IPS DF 6.9 (cell line): Measurements from ENCODE around the gene BANF2.

Source experiments
- DNase-seq: peaks from one replicate; pipeline ENCODE4 v3.0.0-alpha.2; 2013; ENCODE audit warnings: low read depth, low spot score
- H3K27ac ChIP-seq: one replicate; pipeline ENCODE4 v1.5.1; 2013; ENCODE audit warnings: low read length, control low read depth
- H3K27me3 ChIP-seq: 2 replicates; pipeline ENCODE4 v1.6.1; 2013; ENCODE audit warnings: mild to moderate bottlenecking, low read length; ENCODE audit not compliant: control insufficient read depth, insufficient read depth
- H3K36me3 ChIP-seq: 2 replicates; pipeline ENCODE4 v1.6.1; 2013; ENCODE audit warnings: low read length; ENCODE audit not compliant: control insufficient read depth, insufficient read depth
- H3K4me1 ChIP-seq: 2 replicates; pipeline ENCODE4 v1.6.1; 2013; ENCODE audit warnings: low read length; ENCODE audit not compliant: control insufficient read depth, insufficient read depth
- H3K4me3 ChIP-seq: 2 replicates; pipeline ENCODE4 v1.5.1; 2013; ENCODE audit warnings: mild to moderate bottlenecking, low read length
- H3K9me3 ChIP-seq: 2 replicates; pipeline ENCODE4 v1.6.1; 2013; ENCODE audit warnings: low read length, inconsistent platforms; ENCODE audit not compliant: control insufficient read depth, insufficient read depth
- whole genome bisulfite sequencing: extraction: QIAGEN DNeasy Blood & Tissue Kit; methylation state at CpG from one replicate; pipeline ENCODE4 v1.1.7; 2013; ENCODE audit warnings: mixed read lengths, missing lambda C conversion rate; ENCODE audit not compliant: insufficient read length, insufficient coverage; 5-methylcytosine and 5-hydroxymethylcytosine counted together

Gene BANF2

GRCh38 chr20:17722493-17723300, 22.9 kb downstream of the BANF2 start:
- Histone ChIP-seq H3K27me3 (no peaks in the 10 kb centered on the region), H3K9me3 (no peaks in the 10 kb centered on the region), H3K4me3 (no peak overlapping the region), H3K4me1 (no peaks in the 10 kb centered on the region), H3K27ac (no peak overlapping the region), H3K36me3 (no peaks in the 10 kb centered on the region)
- no CpG with 5 or more reads among the region's 14 CpGs for WGBS
- no peak for DNase-seq

GRCh38 chr20:17723301-17723691, 23.5 kb downstream of the BANF2 start:
- no CpG with 5 or more reads among the region's 5 CpGs for WGBS
- Histone ChIP-seq H3K27ac (no peak overlapping the region), H3K9me3 (no peaks in the 10 kb centered on the region), H3K27me3 (no peaks in the 10 kb centered on the region), H3K4me1 (no peaks in the 10 kb centered on the region), H3K4me3 (no peak overlapping the region), H3K36me3 (no peaks in the 10 kb centered on the region)
- DNase-seq = no peak

GRCh38 chr20:17725094-17725835, 25.5 kb downstream of the BANF2 start:
- Histone ChIP-seq H3K4me3 (no peak overlapping the region), H3K9me3 (no peaks in the 10 kb centered on the region), H3K4me1 (no peaks in the 10 kb centered on the region), H3K27me3 (no peaks in the 10 kb centered on the region), H3K27ac (no peak overlapping the region), H3K36me3 (no peaks in the 10 kb centered on the region)
- no peak for DNase-seq
- WGBS = no CpG with 5 or more reads among the region's 13 CpGs

GRCh38 chr20:17726902-17727301, 27.1 kb downstream of the BANF2 start:
- no CpG with 5 or more reads among the region's 4 CpGs for WGBS
- no peak overlapping the region for H3K4me3 ChIP-seq
- no peak for DNase-seq
- no peak overlapping the region for H3K27ac ChIP-seq
- no peaks in the 10 kb centered on the region for H3K27me3 ChIP-seq
- no peaks in the 10 kb centered on the region for H3K36me3 ChIP-seq
- no peaks in the 10 kb centered on the region for H3K4me1 ChIP-seq
- no peaks in the 10 kb centered on the region for H3K9me3 ChIP-seq

- no peak overlapping the region for H3K27ac ChIP-seq
- no peaks in the 10 kb centered on the region for H3K27me3 ChIP-seq
- H3K9me3 ChIP-seq = no peaks in the 10 kb centered on the region
- no CpG with 5 or more reads among the region's 10 CpGs for WGBS
- H3K4me1 ChIP-seq = no peaks in the 10 kb centered on the region
- H3K4me3 ChIP-seq = no peak overlapping the region
- DNase-seq = no peak
- H3K36me3 ChIP-seq = no peaks in the 10 kb centered on the region
Observed at GRCh38 chr20:17727351-17727750, 27.6 kb downstream of the BANF2 start.

- no peaks in the 10 kb centered on the region for H3K36me3 ChIP-seq
- H3K27me3 ChIP-seq = no peaks in the 10 kb centered on the region
- WGBS = no CpG with 5 or more reads among the region's 12 CpGs
- DNase-seq = no peak
- H3K4me3 ChIP-seq = no peak overlapping the region
- H3K9me3 ChIP-seq = no peaks in the 10 kb centered on the region
- H3K4me1 ChIP-seq = no peaks in the 10 kb centered on the region
- H3K27ac ChIP-seq = no peak overlapping the region
Observed at GRCh38 chr20:17728074-17728473, 28.3 kb downstream of the BANF2 start.

GRCh38 chr20:17730071-17730470, 30.3 kb downstream of the BANF2 start:
- no peak for DNase-seq
- H3K27ac ChIP-seq = no peak overlapping the region
- WGBS = no CpG with 5 or more reads among the region's 10 CpGs
- no peak overlapping the region for H3K4me3 ChIP-seq
- no peaks in the 10 kb centered on the region for H3K4me1 ChIP-seq
- H3K9me3 ChIP-seq = no peaks in the 10 kb centered on the region
- H3K36me3 ChIP-seq = no peaks in the 10 kb centered on the region
- H3K27me3 ChIP-seq = no peaks in the 10 kb centered on the region

GRCh38 chr20:17731233-17731632, 31.5 kb downstream of the BANF2 start:
- Histone ChIP-seq H3K4me1 (no peaks in the 10 kb centered on the region), H3K9me3 (no peaks in the 10 kb centered on the region), H3K27me3 (no peaks in the 10 kb centered on the region), H3K27ac (no peak overlapping the region), H3K4me3 (no peak overlapping the region), H3K36me3 (no peaks in the 10 kb centered on the region)
- WGBS = no CpG with 5 or more reads among the region's 5 CpGs
- no peak for DNase-seq

- H3K27ac ChIP-seq = no peak overlapping the region
- H3K36me3 ChIP-seq = no peaks in the 10 kb centered on the region
- no peak overlapping the region for H3K4me3 ChIP-seq
- H3K4me1 ChIP-seq = no peaks in the 10 kb centered on the region
- H3K9me3 ChIP-seq = no peaks in the 10 kb centered on the region
- no CpG with 5 or more reads among the region's 6 CpGs for WGBS
- H3K27me3 ChIP-seq = no peaks in the 10 kb centered on the region
- DNase-seq = no peak
Observed at GRCh38 chr20:17732907-17733521, 33.2 kb downstream of the BANF2 start.

- no peak for DNase-seq
- H3K27me3 ChIP-seq = no peaks in the 10 kb centered on the region
- no peak overlapping the region for H3K4me3 ChIP-seq
- no peaks in the 10 kb centered on the region for H3K36me3 ChIP-seq
- H3K4me1 ChIP-seq = no peaks in the 10 kb centered on the region
- H3K9me3 ChIP-seq = no peaks in the 10 kb centered on the region
- H3K27ac ChIP-seq = no peak overlapping the region
- no CpG with 5 or more reads among the region's 4 CpGs for WGBS
Observed at GRCh38 chr20:17733767-17734304, 34.1 kb downstream of the BANF2 start.
